Activated CD8-positive, alpha-beta memory T cell treated with anti-CD3 and anti-CD28 coated beads, Interleukin-2, amount 10 ng/mL, durations not matched to agents 7 days and 5 days (primary cell): Measurements from ENCODE around the gene PSG6. TPM values are rescaled to one million over a fixed set of nuclear protein-coding genes. Genes with fewer than 3 reads are reported as not detected.
"Not testable (repeated sequence)": the region's sequence is repeated elsewhere in the genome, so short reads cannot be mapped to it uniquely, and the experiment has no call there.

Experiments
- ATAC-seq: fragments of 150-1000 bp; cut with Tn5 transposase; one replicate; pipeline ENCODE4 v1.10.0; 2021; ENCODE audit warnings: moderate library complexity
- CTCF ChIA-PET: fragments of 350-600 bp; sonication (Branson Sonifier 250); formaldehyde crosslinking; loops from one replicate; lab custom pipeline; 2021; ENCODE audit warnings: antibody characterized with exemption; lab: Charles Lee
- DNase-seq: peaks from one replicate; pipeline ENCODE4 v3.0.0-alpha.2; 2020
- H3K27ac Mint-ChIP-seq: one replicate; pipeline ENCODE4 v1.8.0; 2021; ENCODE audit warnings: mild to moderate bottlenecking, mixed read lengths
- H3K27me3 Mint-ChIP-seq: one replicate; pipeline ENCODE4 v1.8.0; 2021; ENCODE audit warnings: mixed read lengths
- H3K36me3 Mint-ChIP-seq: one replicate; pipeline ENCODE4 v1.8.0; 2021; ENCODE audit warnings: mild to moderate bottlenecking, mixed read lengths
- H3K4me1 Mint-ChIP-seq: one replicate; pipeline ENCODE4 v1.8.0; 2021; ENCODE audit warnings: mixed read lengths
- H3K4me3 Mint-ChIP-seq: one replicate; pipeline ENCODE4 v1.8.0; 2021; ENCODE audit warnings: mild to moderate bottlenecking, moderate library complexity, mixed read lengths
- H3K9me3 Mint-ChIP-seq: one replicate; pipeline ENCODE4 v1.8.0; 2022; ENCODE audit warnings: low read depth, mixed read lengths
- total RNA-seq, 2 experiments: library from RNA; stranded (reverse); gene quantifications; one replicate each; pipeline ENCODE4 v1.2.3, GENCODE V29; 2021

The PSG6 gene
- not detected for total RNA-seq

DNA sequence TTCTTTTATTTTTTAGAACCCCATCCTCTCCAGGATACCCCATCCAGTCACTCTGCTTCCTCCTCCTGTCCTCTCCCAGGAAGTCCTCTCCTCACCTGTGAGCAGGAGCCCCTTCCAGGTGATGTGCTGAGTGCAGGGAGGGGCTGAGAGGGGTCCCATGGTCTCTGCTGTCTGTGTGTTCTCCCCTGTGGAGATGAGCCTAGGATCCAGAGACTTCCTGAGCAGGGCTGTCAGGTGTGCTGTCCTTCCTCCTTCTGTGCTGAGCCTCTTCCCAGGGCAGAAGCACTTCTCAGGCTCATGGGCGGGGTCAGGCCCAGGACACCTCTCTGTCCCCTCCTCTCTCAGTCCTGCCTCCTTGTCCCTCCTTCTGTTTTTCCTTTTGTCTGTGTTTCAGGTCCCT is at the start of gene PSG6:
PSG6 (minus strand) TSS at position 261 of the 400 bp plus-strand sequence; CDS start at position 159, 102 bp downstream.
- H3K4me3 Mint-ChIP-seq, H3K36me3 Mint-ChIP-seq, H3K27ac Mint-ChIP-seq, H3K9me3 Mint-ChIP-seq, H3K4me1 Mint-ChIP-seq, ATAC-seq, DNase-seq, CTCF ChIA-PET, H3K27me3 Mint-ChIP-seq: not testable (repeated sequence)

GRCh38 chr19:42965176-42965575 is 47.5 kb upstream of the PSG6 start:
- Mint-ChIP-seq H3K4me3 (no peak overlapping the region), H3K4me1 (no peaks in the 10 kb centered on the region), H3K9me3 (peaks cover 2% of the 10 kb centered on the region), H3K27ac (no peak overlapping the region), H3K27me3 (no peaks in the 10 kb centered on the region), H3K36me3 (no peaks in the 10 kb centered on the region)
- CTCF ChIA-PET: no interaction called here
- ATAC-seq (no peak), DNase-seq (no peak)

DNA sequence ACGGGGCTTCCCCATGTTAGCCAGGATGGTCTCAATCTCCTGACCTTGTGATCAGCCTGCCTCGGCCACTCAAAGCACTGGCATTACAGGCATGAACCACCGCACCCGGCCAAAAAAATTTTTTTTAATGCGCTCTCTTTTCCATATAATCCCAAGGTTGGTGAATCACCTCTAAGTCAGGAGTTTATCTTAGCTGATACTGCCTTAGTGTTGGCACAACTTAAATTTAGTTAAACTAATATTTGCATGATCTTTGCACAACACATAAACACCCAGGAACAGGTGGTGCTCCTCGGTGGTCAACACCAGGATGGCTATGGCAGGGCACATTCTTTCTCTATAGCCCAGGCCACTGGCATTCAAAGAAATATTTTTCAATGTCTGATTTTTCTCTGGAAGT is 43.4 kb upstream of the PSG6 start:
- no peak overlapping the region for H3K27ac Mint-ChIP-seq
- peaks cover 2% of the 10 kb centered on the region for H3K9me3 Mint-ChIP-seq
- ATAC-seq (no peak), DNase-seq (no peak)
- no peaks in the 10 kb centered on the region for H3K27me3 Mint-ChIP-seq
- CTCF ChIA-PET: no interaction called here
- H3K4me3 Mint-ChIP-seq: no peak overlapping the region
- H3K4me1 Mint-ChIP-seq: no peaks in the 10 kb centered on the region
- no peaks in the 10 kb centered on the region for H3K36me3 Mint-ChIP-seq

DNA sequence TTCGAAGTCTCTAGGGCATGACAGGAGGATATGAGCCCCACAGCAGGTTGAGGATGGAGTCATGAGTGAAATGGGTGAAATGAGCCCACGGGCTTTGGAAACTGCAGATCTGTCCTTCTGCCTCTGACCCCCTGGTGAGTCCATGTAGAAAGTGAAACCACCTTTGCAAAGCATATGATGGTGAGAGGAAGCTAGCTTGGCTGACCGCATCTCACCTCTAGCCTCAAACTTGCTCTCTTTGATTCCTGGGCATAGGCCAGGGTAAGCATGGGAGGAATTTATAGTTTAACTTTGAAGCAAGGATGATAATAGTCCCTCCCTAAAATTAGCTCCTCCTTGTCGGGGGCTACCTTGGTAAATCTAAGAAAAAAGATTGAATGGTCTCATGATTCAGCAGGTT is 34.4 kb upstream of the PSG6 start:
- DNase-seq, CTCF ChIA-PET, H3K9me3 Mint-ChIP-seq, H3K4me3 Mint-ChIP-seq, H3K4me1 Mint-ChIP-seq, ATAC-seq, H3K27ac Mint-ChIP-seq, H3K36me3 Mint-ChIP-seq, H3K27me3 Mint-ChIP-seq: not testable (repeated sequence)

GRCh38 chr19:42951476-42951875 is 33.8 kb upstream of the PSG6 start:
- H3K36me3 Mint-ChIP-seq, H3K27me3 Mint-ChIP-seq, CTCF ChIA-PET, H3K9me3 Mint-ChIP-seq, H3K4me1 Mint-ChIP-seq, H3K4me3 Mint-ChIP-seq, ATAC-seq, H3K27ac Mint-ChIP-seq, DNase-seq: not testable (repeated sequence)

- no peak for ATAC-seq
- DNase-seq: no peak
- CTCF ChIA-PET: no interaction called here
- Mint-ChIP-seq H3K4me3 (no peak overlapping the region), H3K27ac (no peak overlapping the region), H3K36me3 (no peaks in the 10 kb centered on the region), H3K9me3 (no peaks in the 10 kb centered on the region), H3K27me3 (no peaks in the 10 kb centered on the region), H3K4me1 (no peaks in the 10 kb centered on the region)
Observed at GRCh38 chr19:42942187-42942789, 24.6 kb upstream of the PSG6 start.

DNA sequence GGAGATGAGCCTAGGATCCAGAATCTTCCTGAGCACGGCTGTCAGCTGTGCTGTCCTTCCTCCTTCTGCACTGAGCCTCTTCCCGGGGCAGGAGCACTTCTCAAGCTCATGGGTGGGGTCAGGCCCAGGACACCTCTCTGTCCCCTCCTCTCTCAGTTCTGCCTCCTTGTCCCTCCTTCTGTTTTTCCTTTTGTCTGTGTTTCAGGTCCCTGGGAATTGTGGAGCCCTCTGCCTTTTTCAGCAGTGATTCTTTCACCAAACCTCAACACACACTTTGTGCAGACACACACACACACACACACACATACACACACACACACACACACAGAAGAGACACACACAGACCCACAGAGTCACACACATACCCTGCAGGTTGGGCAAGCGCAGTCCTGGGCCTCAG is 19.4 kb upstream of the PSG6 start, which contains the start of gene PSG7:
PSG7 (minus strand) TSS at position 101 of the 400 bp plus-strand sequence. CDS start 131 bp downstream, outside the sequence.
- CTCF ChIA-PET, ATAC-seq, H3K4me3 Mint-ChIP-seq, H3K27me3 Mint-ChIP-seq, H3K36me3 Mint-ChIP-seq, H3K9me3 Mint-ChIP-seq, H3K4me1 Mint-ChIP-seq, H3K27ac Mint-ChIP-seq, DNase-seq: not testable (repeated sequence)

- H3K27me3 Mint-ChIP-seq, ATAC-seq, CTCF ChIA-PET, H3K36me3 Mint-ChIP-seq, H3K27ac Mint-ChIP-seq, H3K4me1 Mint-ChIP-seq, DNase-seq, H3K4me3 Mint-ChIP-seq, H3K9me3 Mint-ChIP-seq: not testable (repeated sequence)
Observed at GRCh38 chr19:42934726-42935125, 17.0 kb upstream of the PSG6 start.

- CTCF ChIA-PET, ATAC-seq, H3K36me3 Mint-ChIP-seq, H3K4me3 Mint-ChIP-seq, H3K27me3 Mint-ChIP-seq, H3K4me1 Mint-ChIP-seq, DNase-seq, H3K27ac Mint-ChIP-seq, H3K9me3 Mint-ChIP-seq: not testable (repeated sequence)
Observed at GRCh38 chr19:42934183-42934582, 16.5 kb upstream of the PSG6 start.

GRCh38 chr19:42933412-42933811 is 15.7 kb upstream of the PSG6 start:
- CTCF ChIA-PET, H3K4me1 Mint-ChIP-seq, H3K27ac Mint-ChIP-seq, H3K36me3 Mint-ChIP-seq, H3K9me3 Mint-ChIP-seq, H3K4me3 Mint-ChIP-seq, DNase-seq, H3K27me3 Mint-ChIP-seq, ATAC-seq: not testable (repeated sequence)

GRCh38 chr19:42932485-42933101 is 14.9 kb upstream of the PSG6 start:
- H3K4me3 Mint-ChIP-seq, H3K9me3 Mint-ChIP-seq, H3K4me1 Mint-ChIP-seq, ATAC-seq, H3K27ac Mint-ChIP-seq, H3K27me3 Mint-ChIP-seq, CTCF ChIA-PET, DNase-seq, H3K36me3 Mint-ChIP-seq: not testable (repeated sequence)

DNA sequence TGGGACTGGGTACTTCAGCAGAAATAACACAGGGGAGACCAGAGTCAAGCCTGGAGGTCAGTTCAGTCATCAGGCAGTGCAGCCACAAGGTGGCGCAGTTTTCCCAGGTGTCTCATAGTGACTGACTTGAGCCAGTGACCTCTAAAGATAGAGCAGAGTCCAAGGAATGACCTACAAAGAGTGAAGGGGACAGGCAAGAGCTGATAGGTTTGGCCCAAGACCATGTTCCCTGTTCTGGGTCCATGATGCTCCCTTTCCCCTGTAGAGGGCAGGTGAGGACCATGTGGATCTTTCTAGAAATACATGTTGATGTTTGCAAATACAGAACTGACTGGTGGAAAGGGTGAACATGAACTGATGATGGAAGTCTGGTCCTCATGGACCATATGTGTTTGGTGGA is 12.5 kb upstream of the PSG6 start:
- H3K36me3 Mint-ChIP-seq, CTCF ChIA-PET, H3K4me3 Mint-ChIP-seq, H3K4me1 Mint-ChIP-seq, H3K9me3 Mint-ChIP-seq, H3K27ac Mint-ChIP-seq, ATAC-seq: not testable (repeated sequence)
- H3K27me3 Mint-ChIP-seq: peaks cover 10% of the 10 kb centered on the region
- peak; percentile 47 for DNase-seq

GRCh38 chr19:42928896-42929295 is 11.2 kb upstream of the PSG6 start:
- ATAC-seq: no peak
- no peaks in the 10 kb centered on the region for H3K9me3 Mint-ChIP-seq
- peaks cover 10% of the 10 kb centered on the region for H3K27me3 Mint-ChIP-seq
- CTCF ChIA-PET: no interaction called here
- H3K36me3 Mint-ChIP-seq: no peaks in the 10 kb centered on the region
- DNase-seq: no peak
- H3K27ac Mint-ChIP-seq: no peak overlapping the region
- H3K4me1 Mint-ChIP-seq: no peaks in the 10 kb centered on the region
- no peak overlapping the region for H3K4me3 Mint-ChIP-seq

GRCh38 chr19:42926781-42927180 is 9.1 kb upstream of the PSG6 start:
- H3K36me3 Mint-ChIP-seq: no peaks in the 10 kb centered on the region
- no peak overlapping the region for H3K27ac Mint-ChIP-seq

More at GRCh38 chr19:42926781-42927180, 9.1 kb upstream of the PSG6 start:
- Mint-ChIP-seq H3K27me3 (peaks cover 10% of the 10 kb centered on the region), H3K4me1 (no peaks in the 10 kb centered on the region), H3K9me3 (no peaks in the 10 kb centered on the region), H3K4me3 (no peak overlapping the region)
- DNase-seq (no peak), ATAC-seq (no peak)
- CTCF ChIA-PET: no interaction called here
